ENCODE results near the gene SLC25A13. TPM values are rescaled to one million over a fixed set of nuclear protein-coding genes. Genes with fewer than 3 reads are reported as not detected.

SLC25A13 gene
- total and polyA plus RNA-seq, 2 of the 8 experiments (the other 6 are each of a cell fraction or from before 2014, with no cell fraction given) = 30.8 to 85.4 TPM

DNA sequence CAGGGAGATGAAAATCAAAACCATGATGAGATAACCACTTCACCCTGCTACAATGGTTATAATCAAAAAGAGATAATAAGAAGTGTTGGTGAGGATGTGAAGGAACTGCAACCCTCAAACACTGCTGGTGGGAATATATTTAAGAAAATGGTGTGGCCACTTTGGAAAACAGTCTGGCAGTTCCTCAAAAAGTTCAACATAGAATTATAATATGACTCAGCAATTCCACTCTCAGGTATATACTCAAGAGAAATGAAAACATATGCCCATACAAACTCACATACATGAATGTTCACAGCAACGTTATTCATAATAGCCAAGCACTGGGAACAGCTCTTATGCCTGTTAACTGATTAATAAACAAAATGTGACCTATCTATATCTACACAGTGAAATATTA, 104.8 kb downstream of the SLC25A13 start:
- FAIRE-seq = no peak
- Histone ChIP-seq H3K56ac (replicated peaks; ENCODE audit: insufficient read length, low read depth, low read length) (no peak overlapping the region), H3K4me1 (replicated peaks in 1 of 4; ENCODE audit: control insufficient read depth in 3 of 4, insufficient read depth in 4 of 4, low read length in 3 of 4) (peaks cover 0 to under 1% (median under 1%) of the 10 kb centered on the region in 4 experiments; a peak in 4 of 7 replicates), H3K4ac (replicated peaks; ENCODE audit: insufficient read length, low read depth, low read length) (no peak overlapping the region), H3K79me2 (ENCODE audit: control insufficient read depth in 1 of 2, insufficient read depth in 2 of 2, low read length in 2 of 2) (peaks cover 0 to 4% of the 10 kb centered on the region in 2 experiments; a peak in 1 of 4 replicates), H3K9ac (replicated peaks in 1 of 4; ENCODE audit: extremely low read depth in 1 of 4, low read depth in 3 of 4, low read length in 3 of 4) (no peak overlapping the region), H3K14ac (ENCODE audit: insufficient read length) (no peak overlapping the region), H3K9me3 (ENCODE audit: insufficient read depth in 2 of 2, low read depth in 1 of 2, low read length in 1 of 2) (0 out of 4 replicates have a peak, but pooled peaks cover 0 to 2% of the 10 kb centered on the region in 2 experiments), H4K91ac (replicated peaks; ENCODE audit: insufficient read length, low read length) (no peak overlapping the region), H2AFZ (ENCODE audit: low read length) (no peak overlapping the region), H2BK15ac (ENCODE audit: low read length) (no peak overlapping the region), H2BK12ac (ENCODE audit: low read depth, low read length) (no peak overlapping the region), H2BK120ac (replicated peaks; ENCODE audit: low read depth, low read length) (no peak overlapping the region), H3K36me3 (ENCODE audit: control insufficient read depth in 2 of 4, insufficient read depth in 4 of 4, low read length in 3 of 4) (no peaks in the 10 kb centered on the region), H3K4me2 (ENCODE audit: insufficient read depth in 1 of 2, low read depth in 2 of 2, low read length in 2 of 2) (no peak overlapping the region), H4K20me1 (replicated peaks in 1 of 2; ENCODE audit: control insufficient read depth in 1 of 2, insufficient read depth in 2 of 2, low read length in 2 of 2) (peaks cover under 1 to 3% of the 10 kb centered on the region in 2 experiments), H3K4me3 (ENCODE audit: extremely low read depth in 1 of 4, insufficient read depth in 2 of 4, low read depth in 3 of 4, low read length in 4 of 4) (no peak overlapping the region), H2BK20ac (ENCODE audit: low read length) (no peak overlapping the region), H2AK5ac (ENCODE audit: low read depth, low read length) (no peak overlapping the region), H3K23me2 (ENCODE audit: low read depth, low read length) (no peaks in the 10 kb centered on the region), H3K18ac (ENCODE audit: extremely low read depth, low read length) (no peak overlapping the region), H3K79me1 (ENCODE audit: low read depth, low read length) (0 out of 2 replicates have a peak, but pooled peaks cover 2% of the 10 kb centered on the region), H4K5ac (ENCODE audit: insufficient read length, low read depth, low read length) (no peak overlapping the region), H2BK5ac (ENCODE audit: low read depth, low read length) (no peak overlapping the region), H3K23ac (ENCODE audit: insufficient read length) (no peak overlapping the region), H3K27me3 (replicated peaks in 1 of 4; ENCODE audit: control insufficient read depth in 3 of 4, extremely low read depth in 1 of 4, insufficient read depth in 3 of 4, low read length in 3 of 4) (no peaks in the 10 kb centered on the region), H3K27ac (ENCODE audit: low read depth, low read length) (no peak overlapping the region), H4K8ac (ENCODE audit: extremely low read depth, insufficient read depth, low read length) (no peak overlapping the region)
- ChIA-PET CTCF (ENCODE audit: partially characterized antibody) (no interaction called here), POLR2A (ENCODE audit: partially characterized antibody) (interaction anchor here (0.6 kb wide), 1 partner anchor 9 kb away, joined by 3 read pairs; no protein-coding TSS in a partner anchor)
- TF ChIP-seq, protein P1, sequence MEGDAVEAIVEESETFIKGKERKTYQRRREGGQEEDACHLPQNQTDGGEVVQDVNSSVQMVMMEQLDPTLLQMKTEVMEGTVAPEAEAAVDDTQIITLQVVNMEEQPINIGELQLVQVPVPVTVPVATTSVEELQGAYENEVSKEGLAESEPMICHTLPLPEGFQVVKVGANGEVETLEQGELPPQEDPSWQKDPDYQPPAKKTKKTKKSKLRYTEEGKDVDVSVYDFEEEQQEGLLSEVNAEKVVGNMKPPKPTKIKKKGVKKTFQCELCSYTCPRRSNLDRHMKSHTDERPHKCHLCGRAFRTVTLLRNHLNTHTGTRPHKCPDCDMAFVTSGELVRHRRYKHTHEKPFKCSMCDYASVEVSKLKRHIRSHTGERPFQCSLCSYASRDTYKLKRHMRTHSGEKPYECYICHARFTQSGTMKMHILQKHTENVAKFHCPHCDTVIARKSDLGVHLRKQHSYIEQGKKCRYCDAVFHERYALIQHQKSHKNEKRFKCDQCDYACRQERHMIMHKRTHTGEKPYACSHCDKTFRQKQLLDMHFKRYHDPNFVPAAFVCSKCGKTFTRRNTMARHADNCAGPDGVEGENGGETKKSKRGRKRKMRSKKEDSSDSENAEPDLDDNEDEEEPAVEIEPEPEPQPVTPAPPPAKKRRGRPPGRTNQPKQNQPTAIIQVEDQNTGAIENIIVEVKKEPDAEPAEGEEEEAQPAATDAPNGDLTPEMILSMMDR (IDR thresholded peaks at IDR 0.05; ENCODE audit: control extremely low read depth in 1 of 3, insufficient read depth in 1 of 3, low read depth in 1 of 3, low read length in 3 of 3) = no peak
- TF ChIP-seq RXRA (IDR thresholded peaks at IDR 0.05; ENCODE audit: insufficient read depth, low read depth, low read length) (no peak), RAD21 (IDR thresholded peaks at IDR 0.05 in 1 of 2, conservative IDR thresholded peaks at IDR 0.05 in 1 of 2; ENCODE audit: low read depth in 2 of 2, low read length in 2 of 2) (no peak), ZNF274 (IDR thresholded peaks at IDR 0.05; ENCODE audit: borderline replicate concordance, extremely low read depth, low read length) (no peak)
- TF ChIP-seq, protein P2, sequence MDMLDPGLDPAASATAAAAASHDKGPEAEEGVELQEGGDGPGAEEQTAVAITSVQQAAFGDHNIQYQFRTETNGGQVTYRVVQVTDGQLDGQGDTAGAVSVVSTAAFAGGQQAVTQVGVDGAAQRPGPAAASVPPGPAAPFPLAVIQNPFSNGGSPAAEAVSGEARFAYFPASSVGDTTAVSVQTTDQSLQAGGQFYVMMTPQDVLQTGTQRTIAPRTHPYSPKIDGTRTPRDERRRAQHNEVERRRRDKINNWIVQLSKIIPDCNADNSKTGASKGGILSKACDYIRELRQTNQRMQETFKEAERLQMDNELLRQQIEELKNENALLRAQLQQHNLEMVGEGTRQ (IDR thresholded peaks at IDR 0.05; ENCODE audit: low read length) = no peak
- no peak for DNase-seq (ENCODE audit: low read depth in 1 of 2, low spot score in 2 of 2)
- WGBS, 2 experiments (ENCODE audit: extremely low coverage in 1 of 2, insufficient coverage in 1 of 2, insufficient read length in 1 of 2, insufficient replicate concordance in 2 of 2, low coverage in 1 of 2, low lambda C conversion rate in 2 of 2, missing lambda C conversion rate in 1 of 2) = 91% methylated on average over 1 of the region's 1 CpG; no CpG with 5 or more reads in 1 of the 2 experiments

Measured in H1 (cell line).